Stomach smooth muscle (tissue), 2 donors: Measurements from ENCODE around the gene ALDH1A1.

Source experiments
- H3K27ac ChIP-seq: one replicate; pipeline ENCODE4 v1.7.0; 2013; ENCODE audit warnings: mild to moderate bottlenecking, low read length, inconsistent platforms
- H3K27me3 ChIP-seq, 2 donors: one replicate each; pipeline ENCODE4 v1.7.0; 2013; ENCODE audit warnings: low read length in 2 of 2; ENCODE audit not compliant: insufficient read depth in 2 of 2, control insufficient read depth in 1 of 2
- H3K36me3 ChIP-seq, 2 donors: one replicate each; pipeline ENCODE4 v1.7.0; 2013; ENCODE audit warnings: low read length in 2 of 2; ENCODE audit not compliant: control insufficient read depth in 2 of 2, insufficient read depth in 2 of 2
- H3K4me1 ChIP-seq: one replicate; pipeline ENCODE4 v1.7.0; 2013; ENCODE audit warnings: low read length; ENCODE audit not compliant: control insufficient read depth, insufficient read depth
- H3K4me3 ChIP-seq, 2 donors: one replicate each; pipeline ENCODE4 v1.7.0; 2013; ENCODE audit warnings: low read length in 2 of 2
- H3K9ac ChIP-seq, 2 donors: one replicate each; pipeline ENCODE4 v1.7.0; 2013; ENCODE audit warnings: low read length in 2 of 2, mild to moderate bottlenecking in 1 of 2
- H3K9me3 ChIP-seq, 2 donors: one replicate each; pipeline ENCODE4 v1.7.0; 2013; ENCODE audit warnings: low read length in 2 of 2; ENCODE audit not compliant: control insufficient read depth in 2 of 2
- donor health status: healthy.
- donor health status: Pancreatic carcinoma.

The ALDH1A1 gene

DNA sequence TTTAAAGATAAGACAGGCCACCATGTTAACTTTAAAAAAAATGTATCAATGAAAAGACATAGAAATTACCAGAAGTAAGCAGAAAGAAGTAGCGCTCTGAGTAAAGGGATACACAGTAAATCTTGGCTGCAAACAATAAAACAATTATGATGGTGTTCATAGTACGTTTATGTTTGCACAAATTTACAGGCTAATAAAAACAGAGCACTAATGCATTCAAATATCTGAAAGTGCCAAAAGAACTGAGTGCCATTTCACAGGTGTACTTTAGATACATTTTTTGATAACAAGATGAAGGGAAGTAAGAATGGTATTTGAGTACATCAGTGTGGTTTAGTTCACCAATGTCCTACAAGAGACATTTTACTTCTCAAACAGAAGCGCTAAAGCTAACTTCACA, 32.9 kb upstream of the ALDH1A1 start:
- Histone ChIP-seq H3K9me3 (no peaks in the 10 kb centered on the region), H3K9ac (no peak overlapping the region), H3K4me3 (no peak overlapping the region), H3K4me1 (no peaks in the 10 kb centered on the region), H3K27me3 (no peaks in the 10 kb centered on the region), H3K27ac (no peak overlapping the region), H3K36me3 (no peaks in the 10 kb centered on the region)

DNA sequence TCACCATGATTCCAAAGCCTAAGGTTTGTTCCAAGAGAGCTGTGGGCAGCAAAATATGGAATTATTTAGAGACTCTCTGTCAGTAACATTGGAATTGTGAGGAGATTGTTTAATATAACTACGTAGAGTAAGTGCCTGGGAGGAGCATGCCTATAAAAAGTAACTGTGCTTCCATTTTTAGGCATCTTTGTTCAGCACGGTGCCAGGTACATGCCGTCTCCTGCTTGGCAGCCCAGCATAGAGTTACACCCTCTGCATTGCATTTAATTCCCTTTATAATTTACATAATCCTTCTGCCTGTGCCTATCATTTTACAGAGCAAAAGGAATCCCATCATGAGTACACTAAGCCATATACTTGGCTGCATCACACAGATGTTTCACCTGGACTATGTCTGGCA, 32.1 kb upstream of the ALDH1A1 start:
- Histone ChIP-seq H3K27me3 (no peaks in the 10 kb centered on the region), H3K27ac (no peak overlapping the region), H3K9me3 (no peaks in the 10 kb centered on the region), H3K36me3 (no peaks in the 10 kb centered on the region), H3K4me1 (no peaks in the 10 kb centered on the region), H3K9ac (no peak overlapping the region), H3K4me3 (no peak overlapping the region)

DNA sequence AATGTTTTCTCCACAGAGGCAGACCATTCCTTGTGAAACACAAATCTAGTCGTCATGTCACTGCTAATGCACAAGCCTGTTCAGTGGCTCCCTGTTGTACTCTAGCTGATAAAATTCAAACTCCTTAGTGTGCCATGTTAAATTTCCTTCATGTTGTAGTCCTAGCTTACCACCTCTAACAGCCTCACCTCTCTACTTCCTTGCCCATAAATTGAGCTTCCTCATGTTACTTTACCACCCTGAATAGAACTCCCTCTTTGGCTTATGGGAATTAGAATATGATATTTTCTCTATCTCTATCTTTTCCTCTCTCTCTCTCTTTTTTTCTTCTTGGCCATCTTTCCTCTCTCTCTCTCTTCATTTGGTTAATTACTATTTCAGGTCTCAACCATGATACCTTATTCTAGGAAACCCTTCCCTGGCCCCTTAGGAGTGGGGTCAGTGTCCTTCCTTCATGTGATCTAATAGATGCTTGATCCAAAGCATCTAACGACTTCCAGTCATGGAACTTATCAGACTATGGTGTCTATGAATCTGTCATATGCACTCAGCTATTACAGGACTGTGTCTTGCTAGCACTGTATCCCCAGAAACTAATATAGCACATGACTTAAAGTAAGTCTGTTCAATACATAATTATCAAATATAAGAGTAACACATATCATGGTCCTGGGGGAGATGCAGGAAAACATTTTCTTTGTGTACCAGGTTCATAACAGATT, 31.5 kb upstream of the ALDH1A1 start:
- Histone ChIP-seq H3K27ac (no peak overlapping the region), H3K9ac (no peak overlapping the region), H3K36me3 (no peaks in the 10 kb centered on the region), H3K4me3 (no peak overlapping the region), H3K4me1 (no peaks in the 10 kb centered on the region), H3K9me3 (no peaks in the 10 kb centered on the region), H3K27me3 (no peaks in the 10 kb centered on the region)

DNA sequence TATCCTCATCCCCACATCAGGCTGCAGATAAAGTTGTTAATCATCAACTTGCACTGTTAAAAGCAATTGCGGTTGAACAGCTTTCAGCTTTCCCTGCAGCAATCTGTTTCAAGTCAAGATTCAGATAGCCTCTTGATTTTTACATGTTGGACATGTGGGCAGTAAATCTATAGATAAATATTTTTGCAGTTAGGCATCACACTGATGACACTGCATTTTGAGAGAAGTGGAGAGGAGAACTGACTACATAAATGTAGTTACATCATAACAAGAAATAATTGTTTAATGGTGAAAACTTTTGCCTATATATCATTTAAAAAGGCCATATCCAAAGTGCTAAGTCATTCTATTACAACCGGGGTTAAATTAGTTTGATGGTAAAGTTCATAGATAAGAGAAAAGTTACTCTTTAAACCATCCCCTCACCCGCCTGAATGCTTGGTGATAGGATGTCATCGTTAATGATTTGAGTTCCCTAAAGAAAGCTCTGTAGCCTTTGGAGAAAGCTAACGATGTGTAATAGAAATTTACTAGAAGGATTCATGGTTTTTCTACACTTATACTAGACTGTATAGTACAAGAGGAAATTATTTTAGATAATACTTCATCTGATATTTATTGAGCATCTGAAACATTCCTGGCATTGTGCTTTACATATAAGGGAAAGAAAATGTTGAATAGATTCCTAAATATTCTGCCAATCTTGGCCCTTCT, 30.8 kb upstream of the ALDH1A1 start:
- H3K4me1 ChIP-seq = no peaks in the 10 kb centered on the region
- no peak overlapping the region for H3K27ac ChIP-seq
- no peaks in the 10 kb centered on the region for H3K27me3 ChIP-seq
- H3K9ac ChIP-seq = no peak overlapping the region
- no peak overlapping the region for H3K4me3 ChIP-seq
- no peaks in the 10 kb centered on the region for H3K36me3 ChIP-seq
- H3K9me3 ChIP-seq = no peaks in the 10 kb centered on the region

DNA sequence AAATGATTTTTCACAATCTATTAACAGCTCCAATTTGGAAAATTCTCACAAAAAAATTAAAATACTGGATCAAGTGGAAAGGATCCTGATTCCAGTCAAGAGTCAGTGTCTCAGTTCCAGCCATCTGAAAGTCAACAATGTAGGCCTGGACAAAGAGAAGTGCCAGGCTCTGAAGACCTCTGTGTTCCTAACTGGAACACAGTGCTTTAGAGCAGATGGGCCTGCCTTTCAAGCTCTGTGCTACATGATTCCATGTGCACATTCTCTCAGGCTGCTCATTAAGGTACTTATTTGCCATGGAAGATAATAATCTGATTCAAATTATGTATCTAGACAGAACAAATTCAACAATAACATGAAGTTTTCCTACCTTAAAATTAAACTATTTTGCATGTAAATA, 30.2 kb upstream of the ALDH1A1 start:
- no peak overlapping the region for H3K9ac ChIP-seq
- H3K36me3 ChIP-seq = no peaks in the 10 kb centered on the region
- H3K27ac ChIP-seq = no peak overlapping the region
- H3K4me1 ChIP-seq = no peaks in the 10 kb centered on the region
- H3K4me3 ChIP-seq = no peak overlapping the region
- no peaks in the 10 kb centered on the region for H3K27me3 ChIP-seq
- H3K9me3 ChIP-seq = no peaks in the 10 kb centered on the region

DNA sequence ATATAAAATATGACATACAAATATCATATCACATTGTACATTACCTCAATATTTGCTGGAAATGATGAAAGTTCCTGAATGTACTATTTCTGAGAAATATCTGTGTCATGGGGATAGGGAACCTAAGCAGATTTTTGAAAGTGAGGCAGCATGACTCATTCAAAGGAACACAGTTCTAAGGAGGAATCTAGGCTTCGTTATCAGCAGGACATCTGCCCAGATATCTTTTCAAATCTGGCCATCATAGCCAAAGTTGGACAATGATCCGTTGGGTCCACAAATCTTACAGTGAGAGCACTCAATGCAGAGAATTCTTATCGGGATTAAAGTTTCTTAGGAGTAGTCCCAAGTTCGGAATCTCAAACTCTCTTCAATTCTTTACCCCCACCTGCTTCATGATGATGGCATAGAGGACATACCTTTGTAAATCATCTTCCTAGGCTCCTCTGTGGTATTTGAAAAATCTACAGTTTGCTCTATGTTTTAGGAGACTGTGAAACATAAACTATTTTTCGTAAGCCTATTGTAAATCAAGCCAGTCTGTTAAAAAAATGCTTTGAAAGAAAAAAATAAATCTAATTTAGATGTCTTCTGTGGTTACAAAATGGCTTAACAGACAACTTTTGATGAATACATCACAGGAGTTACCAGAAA, 29.4 kb upstream of the ALDH1A1 start:
- H3K9ac ChIP-seq = no peak overlapping the region
- H3K4me1 ChIP-seq = no peaks in the 10 kb centered on the region
- no peaks in the 10 kb centered on the region for H3K9me3 ChIP-seq
- H3K4me3 ChIP-seq = no peak overlapping the region
- H3K36me3 ChIP-seq = no peaks in the 10 kb centered on the region
- H3K27ac ChIP-seq = no peak overlapping the region
- no peaks in the 10 kb centered on the region for H3K27me3 ChIP-seq

DNA sequence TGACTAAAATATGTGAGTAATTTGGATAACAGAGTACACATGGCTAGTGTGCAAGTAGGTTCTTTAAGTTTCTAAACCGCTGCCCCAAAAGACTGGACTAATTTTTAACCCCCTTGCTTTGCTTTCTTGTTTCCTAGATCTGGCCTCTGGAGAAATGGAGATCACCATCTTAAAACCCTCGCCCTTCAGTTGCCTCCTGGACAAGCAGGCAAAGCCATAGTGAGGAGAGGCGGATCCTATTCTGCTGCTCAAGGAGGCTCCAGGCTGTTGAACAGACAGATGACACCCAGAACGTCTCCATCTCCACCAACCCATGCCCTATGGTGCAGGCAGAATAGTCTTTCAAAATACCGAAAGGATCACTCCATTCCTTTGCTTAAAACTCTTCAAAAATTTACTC, 28.6 kb upstream of the ALDH1A1 start:
- no peaks in the 10 kb centered on the region for H3K36me3 ChIP-seq
- no peaks in the 10 kb centered on the region for H3K9me3 ChIP-seq
- H3K27me3 ChIP-seq = no peaks in the 10 kb centered on the region
- no peak overlapping the region for H3K27ac ChIP-seq
- no peak overlapping the region for H3K9ac ChIP-seq
- H3K4me1 ChIP-seq = no peaks in the 10 kb centered on the region
- no peak overlapping the region for H3K4me3 ChIP-seq

- H3K4me1 ChIP-seq = no peaks in the 10 kb centered on the region
- no peaks in the 10 kb centered on the region for H3K9me3 ChIP-seq
- no peak overlapping the region for H3K4me3 ChIP-seq
- H3K36me3 ChIP-seq = no peaks in the 10 kb centered on the region
- H3K27ac ChIP-seq = no peak overlapping the region
- no peaks in the 10 kb centered on the region for H3K27me3 ChIP-seq
- no peak overlapping the region for H3K9ac ChIP-seq
Measured at GRCh38 chr9:72980600-72981265, 27.9 kb upstream of the ALDH1A1 start.

GRCh38 chr9:72980183-72980582, 27.3 kb upstream of the ALDH1A1 start:
- no peaks in the 10 kb centered on the region for H3K27me3 ChIP-seq
- no peak overlapping the region for H3K27ac ChIP-seq
- H3K36me3 ChIP-seq = no peaks in the 10 kb centered on the region
- H3K4me3 ChIP-seq = no peak overlapping the region
- H3K9me3 ChIP-seq = no peaks in the 10 kb centered on the region
- no peak overlapping the region for H3K9ac ChIP-seq
- H3K4me1 ChIP-seq = no peaks in the 10 kb centered on the region

- H3K27me3 ChIP-seq = no peaks in the 10 kb centered on the region
- H3K4me3 ChIP-seq = no peak overlapping the region
- no peaks in the 10 kb centered on the region for H3K9me3 ChIP-seq
- H3K27ac ChIP-seq = no peak overlapping the region
- H3K4me1 ChIP-seq = no peaks in the 10 kb centered on the region
- no peaks in the 10 kb centered on the region for H3K36me3 ChIP-seq
- no peak overlapping the region for H3K9ac ChIP-seq
Measured at GRCh38 chr9:72979405-72980100, 26.7 kb upstream of the ALDH1A1 start.
